LNCAP (cell line): ENCODE results near the gene SLC22A9.

ENCODE experiments used
- TF ChIP-seq, protein P1 (sequence below): fragments of 450-650 bp; IDR thresholded peaks from 2 replicates; pipeline ENCODE4 v1.5.1; 2017; ENCODE audit warnings: mild to moderate bottlenecking

Gene SLC22A9

DNA sequence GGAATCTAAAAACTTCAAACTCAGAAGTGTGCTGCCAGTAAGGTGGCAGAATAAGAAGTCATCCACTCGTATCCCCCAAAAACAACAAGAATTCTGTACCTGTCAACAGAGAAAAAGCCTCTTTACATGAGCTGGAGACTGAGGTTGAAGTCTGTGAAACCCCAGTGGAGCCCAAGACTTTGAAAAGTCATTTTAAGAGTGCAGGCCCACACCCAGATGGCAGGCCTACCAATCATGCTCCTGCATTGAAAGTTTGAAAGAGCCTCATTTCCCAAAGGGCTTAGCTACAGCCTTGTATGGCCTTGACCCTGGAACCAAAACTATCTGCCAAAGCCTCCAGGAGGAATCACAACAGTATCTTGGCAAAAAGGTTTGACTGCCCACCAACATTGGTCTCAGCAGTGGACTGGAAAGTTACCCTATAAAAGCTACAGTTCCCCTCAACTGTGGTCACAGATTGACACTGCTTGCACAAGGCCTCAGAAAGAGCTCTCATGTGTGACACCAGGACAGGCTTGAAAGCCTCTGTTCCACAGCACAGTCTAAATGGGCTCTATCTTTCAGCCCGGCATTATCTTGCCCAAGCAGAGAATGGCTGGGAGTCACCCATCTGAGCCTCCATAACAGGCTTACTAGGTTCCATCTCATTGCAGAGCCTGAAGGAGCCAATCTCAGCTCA lies 47.7 kb downstream of the SLC22A9 start:
- TF ChIP-seq, protein P1, sequence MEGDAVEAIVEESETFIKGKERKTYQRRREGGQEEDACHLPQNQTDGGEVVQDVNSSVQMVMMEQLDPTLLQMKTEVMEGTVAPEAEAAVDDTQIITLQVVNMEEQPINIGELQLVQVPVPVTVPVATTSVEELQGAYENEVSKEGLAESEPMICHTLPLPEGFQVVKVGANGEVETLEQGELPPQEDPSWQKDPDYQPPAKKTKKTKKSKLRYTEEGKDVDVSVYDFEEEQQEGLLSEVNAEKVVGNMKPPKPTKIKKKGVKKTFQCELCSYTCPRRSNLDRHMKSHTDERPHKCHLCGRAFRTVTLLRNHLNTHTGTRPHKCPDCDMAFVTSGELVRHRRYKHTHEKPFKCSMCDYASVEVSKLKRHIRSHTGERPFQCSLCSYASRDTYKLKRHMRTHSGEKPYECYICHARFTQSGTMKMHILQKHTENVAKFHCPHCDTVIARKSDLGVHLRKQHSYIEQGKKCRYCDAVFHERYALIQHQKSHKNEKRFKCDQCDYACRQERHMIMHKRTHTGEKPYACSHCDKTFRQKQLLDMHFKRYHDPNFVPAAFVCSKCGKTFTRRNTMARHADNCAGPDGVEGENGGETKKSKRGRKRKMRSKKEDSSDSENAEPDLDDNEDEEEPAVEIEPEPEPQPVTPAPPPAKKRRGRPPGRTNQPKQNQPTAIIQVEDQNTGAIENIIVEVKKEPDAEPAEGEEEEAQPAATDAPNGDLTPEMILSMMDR, result no peak

DNA sequence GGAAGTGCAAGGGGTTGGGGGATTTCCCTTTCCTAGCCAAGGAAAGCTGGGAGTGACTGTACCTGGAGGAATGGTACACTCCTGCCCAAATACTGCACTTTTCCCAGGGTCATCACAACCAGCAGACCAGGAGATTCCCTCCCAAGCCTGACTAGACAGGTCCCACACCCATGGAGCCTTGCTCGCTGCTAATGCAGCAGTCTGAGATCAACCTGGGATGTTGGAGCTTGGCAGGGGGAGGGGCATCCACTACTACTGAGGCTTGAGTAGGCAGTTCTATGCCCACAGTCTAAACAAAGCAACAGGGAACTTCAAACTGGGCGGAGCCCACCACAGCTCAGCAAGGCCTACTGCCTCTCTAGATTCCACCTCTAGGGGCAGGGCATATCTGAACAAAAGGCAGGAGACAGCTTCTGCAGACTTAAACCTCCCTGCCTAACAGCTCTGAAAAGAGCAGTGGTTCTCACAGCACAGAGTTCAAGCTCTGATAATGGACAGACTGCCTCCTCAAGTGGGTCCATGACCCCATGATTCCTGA lies 58.5 kb downstream of the SLC22A9 start:
- TF ChIP-seq, protein P1, result no peak

DNA sequence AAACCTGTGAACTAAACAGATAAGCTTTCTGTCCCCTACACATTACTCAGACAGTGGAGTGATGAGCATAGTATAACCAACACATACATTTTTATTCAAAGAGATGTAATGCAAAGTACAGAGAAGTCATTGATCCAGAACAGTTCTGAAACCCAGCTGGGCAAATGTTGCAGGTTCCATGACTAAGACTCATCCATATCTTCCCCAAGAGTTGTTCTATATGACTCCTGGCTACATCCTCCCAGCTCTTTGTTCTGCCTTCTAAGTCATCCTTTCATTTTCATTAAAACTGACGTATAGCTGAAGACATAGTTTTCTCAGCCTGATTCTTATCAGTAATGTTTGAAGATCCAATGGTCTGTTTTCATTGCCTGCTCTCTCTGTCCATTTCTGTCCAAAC lies 74.1 kb downstream of the SLC22A9 start:
- TF ChIP-seq, protein P1, result no peak

DNA sequence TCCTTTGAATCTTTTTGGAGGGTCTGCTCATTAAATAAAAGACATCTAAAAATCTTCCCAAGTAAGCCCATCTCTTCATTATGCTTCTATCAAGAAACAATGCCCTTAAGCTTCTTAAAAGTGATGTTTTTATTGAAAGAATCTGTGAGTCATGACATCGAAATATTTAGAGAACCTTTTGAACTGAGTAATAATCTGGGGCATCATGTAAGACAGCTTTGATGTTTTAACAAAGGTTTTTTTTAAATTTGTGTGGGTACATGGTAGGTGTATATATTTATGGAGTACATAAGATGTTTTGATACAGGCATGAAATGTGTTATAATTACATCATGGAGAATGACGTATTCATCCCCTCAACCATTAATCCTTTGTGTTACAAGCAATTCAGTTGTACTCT lies 74.6 kb downstream of the SLC22A9 start:
- TF ChIP-seq, protein P1, result no peak

DNA sequence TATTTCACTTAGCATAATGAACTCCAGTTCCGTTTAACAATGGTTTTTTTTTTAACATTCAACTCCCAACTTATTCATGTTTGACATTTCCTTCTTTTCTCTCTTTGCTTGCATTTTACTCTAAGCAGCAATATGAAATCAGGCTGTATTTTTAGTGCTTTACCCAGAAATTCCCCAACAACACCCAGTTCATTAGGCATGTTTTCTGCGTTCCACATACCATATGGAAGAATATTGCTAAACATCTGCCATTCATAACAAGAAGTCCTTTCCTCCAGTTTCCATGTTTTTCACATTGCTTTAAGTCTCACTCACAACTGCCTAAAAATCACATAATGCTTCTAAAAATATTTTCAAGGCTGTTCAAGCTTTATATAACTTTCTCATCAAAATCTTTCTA lies 75.5 kb downstream of the SLC22A9 start:
- TF ChIP-seq, protein P1, result no peak

DNA sequence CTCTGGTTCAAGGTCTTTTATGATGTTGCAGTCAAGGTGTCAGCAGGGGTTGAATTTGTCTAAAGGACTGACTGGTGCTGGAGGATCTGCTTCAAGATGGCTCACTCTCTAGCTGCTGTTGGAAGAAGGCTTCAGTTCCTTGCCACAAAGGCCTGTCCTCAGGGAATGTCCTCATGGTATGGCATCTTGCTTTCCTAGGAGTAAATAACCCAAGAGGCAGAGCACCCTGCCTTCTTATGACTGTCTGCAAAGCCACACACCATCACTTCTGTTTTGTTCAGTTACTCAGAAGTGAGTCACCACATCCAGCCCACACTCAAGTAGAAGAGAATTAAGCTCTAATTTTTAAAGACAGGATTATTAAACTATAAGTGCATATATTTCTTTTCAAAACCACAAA lies 76.1 kb downstream of the SLC22A9 start:
- TF ChIP-seq, protein P1, result no peak

DNA sequence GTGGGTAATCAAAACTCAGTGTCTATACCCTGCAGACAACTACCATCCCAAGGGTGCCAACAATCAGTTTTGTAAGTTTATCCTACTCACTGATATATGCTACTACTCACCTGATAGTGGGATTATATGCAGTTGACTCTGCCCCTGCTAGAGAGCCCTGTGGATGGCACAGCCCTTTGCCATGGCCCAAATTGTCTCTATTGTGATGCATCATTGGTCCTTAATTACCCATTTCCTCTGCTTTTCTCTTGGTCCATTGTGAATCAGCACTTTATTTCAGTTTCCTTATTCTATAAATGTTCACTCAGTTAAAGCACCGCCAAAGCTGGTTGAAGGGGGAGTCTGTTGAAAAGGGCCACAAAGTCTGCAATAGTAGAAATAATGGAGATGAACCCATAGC lies 79.1 kb downstream of the SLC22A9 start:
- TF ChIP-seq, protein P1, result no peak
